ENCODE data around the gene SH3RF3.

- TF ChIP-seq GATA3 (IDR thresholded peaks at IDR 0.05; ENCODE audit: low read depth, low read length) (no peak), GATA2 (IDR thresholded peaks at IDR 0.05; ENCODE audit: low read depth, low read length) (no peak)
These were observed 400.8 kb downstream of the SH3RF3 start for GRCh38 chr2:109529532-109530449.
